ENCODE measurements around the gene RNF157.
A peak's percentile ranks its signal among the peaks of the same experiment; 100 is the strongest.

Gene RNF157

DNA sequence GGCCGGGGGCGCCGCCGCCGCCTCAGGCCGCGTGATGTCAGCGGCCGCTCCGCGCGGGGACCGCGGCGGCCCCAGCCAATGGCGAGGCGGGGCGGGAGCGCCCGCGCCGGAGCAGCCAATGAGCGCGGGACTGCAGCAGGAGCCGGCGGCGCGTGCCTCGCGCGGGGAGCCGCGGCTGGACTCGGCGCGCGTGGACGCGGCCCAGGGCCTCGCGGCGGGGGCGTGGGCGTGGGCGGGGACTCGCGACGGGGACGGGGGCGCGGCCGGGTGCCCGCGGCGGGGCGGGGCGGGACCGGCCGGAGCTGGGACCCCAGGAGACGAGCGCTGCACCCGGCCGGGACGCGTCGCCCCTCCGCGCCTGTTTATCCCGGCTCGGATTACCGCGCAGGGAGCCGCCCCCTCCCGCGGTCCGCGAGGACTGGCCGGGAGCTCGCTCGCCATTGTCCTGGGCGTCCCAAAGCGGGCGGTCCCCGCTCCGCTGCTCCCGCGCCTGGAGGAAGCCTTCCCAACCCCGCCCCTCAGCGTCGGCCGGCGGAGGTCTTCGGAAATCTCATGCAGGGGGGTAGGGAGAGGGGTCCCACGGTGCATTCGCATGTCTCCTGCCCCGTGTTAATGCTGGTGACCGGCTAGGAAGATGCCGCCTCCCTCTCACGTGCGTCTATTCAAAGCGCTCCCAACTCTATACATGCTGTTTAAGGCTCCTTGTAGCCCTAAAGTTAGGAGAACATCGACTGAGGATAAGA, at the start of gene RNF157:
RNF157 (minus strand) TSS at position 33 of the 743 bp plus-strand sequence. CDS start 253 bp downstream, outside the sequence.
- DNase-seq (ENCODE audit: low spot score), result peak; percentile 76

DNA sequence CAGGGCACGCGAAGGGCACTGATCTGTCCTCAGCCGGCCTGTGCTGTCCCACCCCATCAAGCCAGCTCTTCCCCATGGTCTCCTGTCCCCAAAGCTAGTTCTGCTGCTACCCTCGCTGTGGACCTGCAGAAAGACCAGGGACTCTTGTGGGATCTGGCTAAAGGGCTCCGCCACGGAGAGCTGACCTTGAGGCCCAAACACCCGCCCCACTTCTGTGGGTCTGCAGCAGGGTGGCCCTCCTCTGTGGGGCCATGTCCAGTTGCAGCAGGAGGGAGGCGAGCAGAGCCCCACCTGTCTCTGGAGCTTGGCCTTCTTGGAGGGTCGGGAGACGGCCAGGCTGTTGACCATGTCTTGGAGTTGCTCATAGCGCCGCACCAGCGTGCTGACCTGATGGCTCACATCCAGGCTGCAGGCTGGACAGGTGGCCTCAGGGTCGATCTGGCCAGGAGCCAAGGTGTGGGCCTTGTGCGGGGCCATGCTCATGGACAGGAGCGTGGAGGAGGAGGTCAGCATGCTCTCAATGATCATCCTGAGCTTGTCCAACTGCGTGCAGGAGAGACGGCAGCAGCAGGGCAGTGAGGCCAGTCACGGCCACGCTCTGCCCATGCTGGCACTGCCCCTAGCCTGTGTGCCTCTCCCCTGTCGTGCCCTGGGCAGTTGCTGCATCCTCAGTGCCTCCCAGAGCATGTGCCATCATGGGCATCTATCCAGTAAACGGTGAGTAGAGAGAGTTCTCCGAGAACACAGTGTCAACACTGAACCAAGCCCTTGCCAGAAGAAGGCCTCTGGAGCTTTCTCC, 41.5 kb upstream of the RNF157 start:
- no peak for DNase-seq (ENCODE audit: low spot score)

DNA sequence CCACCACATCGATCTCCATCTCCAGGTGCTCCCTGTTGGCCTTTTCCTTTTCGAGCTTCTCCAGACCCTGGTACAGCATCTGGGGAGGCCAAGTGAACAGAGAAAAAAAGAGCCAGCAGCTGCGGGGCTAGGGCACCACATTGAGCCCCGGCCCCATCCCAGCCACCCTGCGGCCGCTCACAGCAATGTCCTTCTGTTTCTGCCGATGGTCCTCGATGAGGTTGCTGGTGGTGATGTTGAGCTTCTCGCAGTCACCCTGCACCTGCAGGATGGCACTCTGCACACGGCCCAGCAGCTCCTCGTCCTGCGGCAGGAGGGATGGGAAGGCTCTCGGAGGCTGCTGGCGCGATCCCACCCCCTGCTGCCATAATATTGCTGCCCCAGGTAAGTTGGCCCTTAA, 40.4 kb upstream of the RNF157 start:
- DNase-seq (ENCODE audit: low spot score), result no peak

DNA sequence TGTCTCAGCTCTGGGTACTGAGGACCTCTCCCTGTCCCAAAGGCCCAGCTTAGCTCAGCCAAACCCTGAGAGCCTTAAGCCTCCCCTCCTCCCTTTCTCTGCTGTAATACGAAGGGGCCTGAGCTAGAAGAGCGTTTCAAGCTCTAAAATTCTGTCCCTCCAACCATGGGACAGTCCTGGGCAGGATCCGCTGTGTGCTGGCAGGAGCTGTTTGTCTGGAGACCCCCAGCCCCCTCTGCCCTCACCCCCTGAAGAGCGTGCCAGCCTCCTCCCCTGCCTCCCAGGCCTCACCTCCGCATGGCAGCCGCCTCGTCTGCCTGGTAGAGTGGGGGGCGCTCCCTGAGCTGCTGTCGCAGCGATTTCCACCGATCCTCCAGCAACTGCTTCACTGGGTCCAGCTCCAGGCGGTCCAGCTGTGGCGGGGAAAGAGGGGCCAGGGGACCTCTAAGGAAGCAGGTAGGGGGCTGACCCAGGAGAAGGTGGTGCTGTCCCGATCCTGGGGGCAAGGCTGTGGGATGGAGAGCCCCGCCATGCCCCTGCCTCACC, 39.5 kb upstream of the RNF157 start:
- DNase-seq (ENCODE audit: low spot score), result no peak

DNA sequence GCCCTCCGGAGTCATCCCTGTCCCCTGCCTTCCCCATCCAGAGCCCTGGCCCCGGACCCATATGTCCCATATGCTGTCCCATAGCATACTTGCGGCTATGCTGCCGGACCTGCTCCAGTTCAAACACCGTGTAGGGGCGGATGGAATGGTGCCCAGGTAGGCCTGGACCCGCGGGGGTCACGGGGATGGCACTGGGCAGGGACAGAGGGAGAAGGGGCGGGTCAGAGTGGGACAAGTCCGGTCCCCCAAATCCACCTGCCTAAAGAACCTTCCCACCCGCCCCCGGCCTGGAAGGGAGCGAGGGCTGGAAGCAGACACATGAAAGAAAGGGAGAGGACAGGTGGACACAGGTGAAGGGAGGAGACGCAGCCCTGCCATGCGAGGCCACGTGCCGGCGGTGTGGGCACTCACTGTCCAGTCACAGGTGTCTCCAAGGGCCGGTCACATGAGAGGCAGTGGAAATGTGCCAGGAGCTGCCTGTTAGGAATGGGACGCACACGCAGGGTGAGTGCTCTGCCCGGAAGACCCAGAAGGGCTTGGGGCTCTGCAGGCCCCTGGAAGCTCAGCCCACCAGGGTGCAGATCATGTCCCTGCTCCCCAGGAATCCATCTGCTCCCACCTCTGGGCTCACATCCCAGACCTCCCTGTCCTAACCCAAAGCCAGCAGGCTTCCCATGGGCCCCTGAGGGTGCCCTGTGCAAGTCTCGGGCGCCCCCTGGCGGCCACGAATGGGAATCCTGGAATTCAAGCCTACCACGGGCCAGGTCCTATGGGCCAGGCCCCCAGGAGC, 38.9 kb upstream of the RNF157 start:
- peak; percentile 81 for DNase-seq (ENCODE audit: low spot score)

DNA sequence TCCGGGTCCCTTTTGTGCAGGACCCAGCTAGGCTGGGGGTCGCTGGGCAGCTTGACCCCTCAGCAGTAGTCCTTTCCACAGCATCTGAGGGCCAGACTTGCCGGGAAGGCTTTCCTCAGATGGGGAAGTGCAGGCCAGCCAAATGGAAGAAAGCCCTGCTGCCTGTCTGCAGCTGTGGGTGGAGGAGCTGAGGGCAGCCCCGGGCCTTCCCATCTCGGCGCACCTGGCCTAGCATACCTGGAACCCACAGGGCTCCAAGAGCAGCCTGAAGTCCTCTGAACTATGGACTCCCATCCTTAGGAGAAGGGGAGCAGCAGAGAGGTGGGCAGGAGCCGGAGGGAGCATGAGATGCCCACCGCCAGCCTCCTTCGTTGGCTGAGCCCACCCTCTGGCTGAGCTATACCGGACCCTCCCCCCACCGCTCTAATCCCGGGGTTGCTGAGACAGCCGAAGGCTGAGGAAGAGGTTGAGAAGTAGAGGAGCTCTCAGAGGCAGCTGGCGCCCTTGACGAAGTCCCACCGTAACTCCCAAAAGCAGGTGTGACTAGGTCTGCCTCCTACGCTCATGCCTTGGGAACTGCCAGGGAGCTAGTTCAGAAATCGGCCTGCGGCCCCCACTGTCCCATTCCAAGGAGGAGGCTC, 38.1 kb upstream of the RNF157 start:
- no peak for DNase-seq (ENCODE audit: low spot score)

DNA sequence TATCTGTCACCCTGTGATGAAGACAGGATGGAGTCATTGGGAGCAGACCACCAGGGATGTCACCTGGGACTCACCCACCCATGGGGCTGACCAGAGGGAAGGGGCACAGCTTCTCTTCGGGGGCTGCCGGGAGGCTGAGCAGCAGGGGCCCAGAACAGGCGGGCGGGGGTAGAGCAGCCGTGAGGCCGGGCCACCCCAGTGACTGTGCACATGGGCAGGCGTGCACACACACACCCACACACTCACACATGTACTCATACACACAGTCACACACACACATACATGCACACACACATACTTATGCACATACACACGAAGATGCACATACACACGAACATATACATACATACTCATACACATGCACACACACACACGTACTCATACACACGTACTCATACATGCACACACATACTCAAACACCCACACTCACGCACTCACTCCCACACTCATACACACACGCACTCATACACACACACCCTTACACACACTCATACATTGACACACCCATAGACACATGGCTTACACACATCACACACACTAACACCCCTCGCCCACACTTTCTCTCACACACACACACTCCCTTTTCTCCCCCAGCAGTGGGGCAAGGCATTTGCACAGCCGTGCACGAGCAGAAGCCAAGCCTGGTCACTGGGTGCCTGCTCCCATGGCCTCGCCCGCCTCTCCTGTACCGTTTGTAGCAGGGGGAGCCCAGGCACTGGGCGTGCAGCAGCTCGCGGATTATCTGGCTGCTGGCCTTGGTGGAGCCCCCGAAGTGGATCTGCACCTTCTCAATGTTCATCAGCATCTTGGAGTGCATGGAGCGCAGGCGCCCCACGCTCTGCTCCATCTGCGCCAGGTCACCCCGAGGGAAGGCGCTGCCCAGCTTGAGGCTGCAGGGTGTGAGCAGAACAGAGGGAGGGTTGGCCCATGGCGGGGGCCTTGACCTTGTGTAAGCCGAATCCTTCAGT, 37.3 kb upstream of the RNF157 start:
- DNase-seq (ENCODE audit: low spot score), result no peak

DNA sequence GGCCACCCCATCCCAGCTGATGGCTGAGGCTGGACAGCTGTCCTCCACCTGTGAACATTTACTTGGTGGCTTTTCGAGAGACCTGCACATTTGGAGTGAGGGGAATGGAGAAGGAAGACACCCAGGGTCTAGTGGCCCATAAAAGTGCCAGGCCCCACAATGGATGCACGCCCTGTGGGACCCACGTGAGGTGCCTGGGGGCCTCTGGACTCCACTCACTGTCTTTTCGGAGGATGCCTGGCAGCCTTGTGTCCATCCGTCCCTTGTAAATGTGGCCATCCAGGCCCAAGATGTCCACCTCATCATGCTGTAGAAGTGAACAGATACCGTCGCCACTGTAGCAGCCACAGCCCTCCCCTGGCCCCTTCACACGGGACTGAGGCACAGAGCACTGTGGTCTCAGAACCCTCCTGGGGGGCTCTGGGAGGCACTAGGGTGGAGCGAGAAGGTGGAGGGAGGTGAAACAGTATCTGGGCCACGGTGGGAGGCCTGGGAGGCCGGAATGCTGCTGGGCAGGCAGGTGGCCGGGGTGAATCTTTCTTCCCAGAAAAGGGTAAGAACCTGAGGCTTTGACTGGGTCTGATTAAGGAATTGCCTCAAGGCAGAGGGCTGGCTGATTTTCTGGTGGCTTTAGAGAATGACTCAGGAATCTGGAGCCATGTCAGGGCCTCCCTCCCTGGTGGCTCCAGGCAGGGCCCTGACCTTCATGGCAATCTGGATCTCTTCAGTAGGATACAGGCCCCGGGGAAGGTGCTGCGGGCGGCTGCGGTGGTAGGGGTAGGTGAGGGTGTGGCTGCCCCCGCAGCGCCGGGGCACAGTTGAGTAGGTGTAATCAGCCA, 36.4 kb upstream of the RNF157 start:
- no peak for DNase-seq (ENCODE audit: low spot score)

DNA sequence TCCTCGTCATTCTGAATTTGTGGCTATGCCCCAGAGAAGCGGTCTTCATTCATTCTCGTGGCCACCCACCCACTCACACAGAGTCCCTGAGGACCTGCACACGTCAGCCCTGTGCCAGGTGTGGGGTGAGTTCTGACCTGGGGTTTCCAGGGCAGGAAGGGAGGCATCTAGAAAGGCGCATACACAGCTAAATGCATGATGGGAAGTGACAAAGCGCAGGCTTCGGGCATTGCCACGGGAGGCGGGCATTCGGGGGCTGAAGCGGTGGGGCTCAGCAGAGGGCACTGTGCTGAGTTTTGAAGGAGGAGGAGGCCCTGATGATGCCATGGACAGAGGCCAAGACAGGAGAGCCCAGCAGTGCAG, 35.8 kb upstream of the RNF157 start:
- no peak for DNase-seq (ENCODE audit: low spot score)

DNA sequence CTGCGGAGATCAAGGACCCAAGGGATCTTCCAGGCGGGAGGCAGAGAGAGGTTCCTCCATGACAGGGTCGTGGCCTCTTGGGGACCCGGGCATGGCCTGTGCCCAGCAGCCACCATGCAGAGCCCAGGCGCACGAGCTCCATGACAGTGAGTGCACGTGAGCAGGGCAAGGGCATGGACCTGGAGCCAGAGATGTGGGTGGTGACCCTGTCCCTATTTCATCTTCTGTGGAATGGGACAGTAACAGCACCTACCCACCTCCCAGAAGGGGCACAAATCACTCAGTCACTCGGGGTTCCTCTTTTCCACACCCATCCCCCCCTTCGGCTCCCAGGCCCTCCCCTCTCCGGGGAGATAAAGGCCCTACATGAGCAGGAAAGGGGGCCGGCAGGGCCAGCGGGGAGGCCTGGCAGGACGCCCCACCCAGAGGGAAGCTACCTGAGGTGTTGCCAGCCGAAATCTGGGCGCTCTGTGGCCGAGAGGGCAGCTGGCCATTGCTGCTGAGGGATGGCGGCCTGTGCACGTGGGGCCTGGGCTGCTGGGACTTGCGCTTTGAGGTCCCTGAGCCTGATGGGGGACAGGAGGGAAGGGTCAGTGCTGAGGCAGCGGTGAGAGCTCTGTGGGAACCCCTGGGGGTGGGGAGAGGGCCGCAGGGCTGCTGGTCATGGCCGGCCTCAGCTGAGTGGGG, 35.2 kb upstream of the RNF157 start:
- no peak for DNase-seq (ENCODE audit: low spot score)

DNA sequence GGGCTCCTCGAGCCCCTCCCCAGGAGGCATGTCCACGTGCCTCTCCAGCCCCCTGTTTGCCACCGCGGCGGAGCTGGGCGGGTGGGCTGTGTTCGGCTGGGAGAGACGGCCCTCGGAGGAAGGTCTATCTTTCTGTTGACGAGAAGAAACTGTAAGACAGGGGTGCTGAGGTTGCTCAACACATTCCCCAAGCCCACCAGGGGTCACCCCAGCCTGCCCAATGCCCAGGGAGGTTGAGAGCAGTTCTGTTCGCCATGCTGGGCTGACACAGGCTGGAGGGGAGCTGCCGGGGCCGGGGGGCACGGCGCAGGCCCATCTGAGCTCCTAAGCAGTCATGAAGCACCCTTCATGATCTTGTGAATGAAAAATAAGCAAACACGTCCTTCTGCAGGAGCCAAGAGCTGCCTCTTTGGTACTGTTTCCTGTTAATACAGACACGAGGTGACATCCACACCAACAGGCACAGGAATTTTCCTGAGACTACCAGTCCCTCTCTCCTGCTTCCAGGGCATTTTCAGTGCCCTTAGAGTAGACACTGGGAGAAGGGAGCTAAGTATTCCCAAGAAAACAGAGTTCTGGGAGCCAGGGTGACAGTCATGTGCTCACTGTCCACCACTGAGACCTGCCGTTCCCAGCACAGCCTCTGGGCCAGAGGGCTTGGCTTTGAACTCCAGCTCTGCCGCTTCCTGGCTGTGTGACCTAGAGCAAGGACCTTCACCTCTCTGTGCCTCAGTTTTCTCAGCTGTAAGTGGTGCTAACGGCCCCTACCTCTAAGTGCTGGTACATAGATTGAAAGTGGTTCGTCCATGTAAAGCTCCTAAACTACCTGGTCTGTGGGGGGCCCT, 34.0 kb upstream of the RNF157 start:
- DNase-seq (ENCODE audit: low spot score), result no peak

DNA sequence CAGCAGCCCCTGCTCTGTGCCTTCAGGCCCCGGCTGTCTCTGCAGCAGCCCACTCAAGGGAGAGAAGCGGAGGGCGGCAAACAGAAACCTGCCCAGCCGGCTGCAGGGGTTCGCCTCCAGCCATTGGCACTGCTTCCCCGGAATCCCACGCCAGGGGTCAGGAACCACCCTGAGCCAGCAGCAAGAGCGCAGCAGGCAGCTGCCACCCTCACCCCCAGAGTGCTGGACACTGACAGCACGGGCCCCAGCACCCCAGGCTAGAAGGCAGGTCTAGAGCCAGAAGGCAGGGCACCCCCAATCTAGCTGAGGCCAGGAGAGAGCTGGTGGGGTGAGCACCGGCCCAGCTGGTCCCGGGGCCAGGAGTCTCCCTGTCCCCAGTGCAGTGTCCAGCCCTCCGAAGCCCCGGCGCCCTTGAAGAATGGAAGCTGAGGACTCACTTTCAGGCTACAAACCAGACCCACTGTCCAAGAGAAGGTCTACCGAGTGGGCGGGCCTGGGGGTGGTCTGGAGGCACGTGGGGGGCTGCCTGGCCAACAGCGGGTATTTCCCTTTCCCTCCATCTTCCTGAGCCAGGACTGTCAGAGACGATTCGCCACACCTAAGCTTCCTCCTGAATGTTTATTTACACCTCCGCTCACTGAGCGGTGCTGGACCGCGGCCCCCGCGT, 33.3 kb upstream of the RNF157 start:
- DNase-seq (ENCODE audit: low spot score), result no peak

DNA sequence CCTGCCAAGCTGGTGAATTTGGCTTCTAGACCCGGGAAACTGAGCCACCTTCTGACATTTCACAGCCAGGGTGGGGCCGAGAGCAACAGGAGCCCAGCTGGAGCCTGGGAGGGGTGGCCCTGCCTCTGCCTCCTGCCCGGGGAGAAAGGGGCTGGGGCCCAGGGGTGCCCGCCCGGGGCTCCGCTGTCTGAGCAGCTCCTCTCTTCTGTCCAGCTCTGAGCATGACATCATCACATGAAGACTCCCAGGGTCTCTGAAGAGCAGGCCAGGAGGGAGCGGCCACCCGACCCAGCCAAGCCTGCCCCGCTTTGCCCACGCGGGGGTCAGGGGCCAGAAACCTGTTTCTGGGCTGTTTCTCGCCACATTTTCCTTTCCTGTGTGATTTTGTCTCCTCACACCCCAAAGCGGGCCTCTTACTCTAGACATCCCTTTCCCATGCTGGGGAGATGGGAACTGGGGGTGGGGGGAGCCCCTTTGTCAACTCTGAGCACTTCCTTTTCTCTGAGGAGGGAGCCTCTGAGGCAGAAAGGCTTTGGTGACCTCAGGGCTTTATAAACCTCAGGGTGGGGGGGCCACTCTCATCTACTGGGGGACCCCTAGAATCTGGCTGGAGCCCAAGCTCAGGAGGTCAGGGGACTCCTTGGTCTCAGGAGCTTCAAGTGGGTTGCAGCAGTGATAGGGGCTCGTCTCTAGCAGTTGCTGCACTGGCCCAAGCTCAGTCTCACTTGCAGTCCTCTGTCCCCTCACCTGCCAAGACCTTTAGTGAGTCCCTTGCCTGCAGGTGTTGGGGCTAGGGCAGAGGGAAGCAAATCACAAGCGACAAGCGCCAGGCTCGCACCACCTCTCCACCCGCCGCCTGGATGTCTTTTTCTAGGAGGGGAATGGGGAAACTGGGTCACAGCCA, 32.5 kb upstream of the RNF157 start:
- no peak for DNase-seq (ENCODE audit: low spot score)

DNA sequence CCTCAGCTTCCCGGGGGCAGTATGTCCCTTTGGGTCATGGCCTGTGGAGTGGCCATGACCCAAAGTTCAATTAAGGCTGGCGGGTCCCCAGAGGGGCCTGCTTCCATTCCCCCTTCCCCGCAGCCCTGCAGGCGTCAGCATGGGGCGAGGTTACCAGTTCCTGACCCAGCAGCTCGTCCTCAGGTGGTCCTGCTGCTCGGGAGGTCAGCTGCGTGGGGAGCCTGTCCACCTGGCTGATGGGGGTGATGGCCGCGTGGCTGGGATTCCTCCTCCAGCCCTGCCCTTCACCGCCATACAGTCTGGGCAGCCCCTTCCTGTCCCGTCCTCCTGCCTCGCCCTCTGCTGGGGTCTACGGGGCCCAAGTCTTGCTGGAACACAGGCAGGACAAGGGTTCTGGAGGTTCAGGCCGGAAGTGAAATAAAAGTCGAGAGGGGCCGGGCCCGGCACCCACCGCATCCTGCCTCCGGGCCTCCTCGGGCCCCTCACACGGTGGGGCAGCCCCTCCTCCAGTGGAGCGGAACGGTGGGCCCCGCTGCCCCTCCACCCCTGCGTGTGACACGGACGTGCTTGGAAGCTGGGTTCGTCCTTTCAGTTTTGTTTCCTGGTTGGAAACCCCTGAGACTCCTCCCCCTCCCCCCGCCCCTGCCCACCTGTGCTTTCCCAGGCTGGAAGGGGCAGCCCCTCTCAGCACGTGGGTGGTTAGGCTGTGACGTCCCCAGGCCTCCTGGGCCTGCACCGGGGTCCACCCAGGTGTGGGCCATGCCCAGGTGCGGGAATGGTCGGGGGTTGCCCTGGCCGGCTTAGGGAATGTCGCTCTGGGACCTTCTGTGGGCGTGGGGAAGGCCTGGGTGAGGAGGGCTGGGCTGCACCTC, 31.6 kb upstream of the RNF157 start:
- DNase-seq (ENCODE audit: low spot score), result no peak
